Measurements from ENCODE around the gene SLC6A3. TPM values are rescaled to one million over a fixed set of nuclear protein-coding genes. Genes with fewer than 3 reads are reported as not detected.

Gene SLC6A3
- total and polyA plus RNA-seq, 2 donors (not counting 1 experiment from before 2014, with no cell fraction given), result 0.01 to 0.15 TPM

DNA sequence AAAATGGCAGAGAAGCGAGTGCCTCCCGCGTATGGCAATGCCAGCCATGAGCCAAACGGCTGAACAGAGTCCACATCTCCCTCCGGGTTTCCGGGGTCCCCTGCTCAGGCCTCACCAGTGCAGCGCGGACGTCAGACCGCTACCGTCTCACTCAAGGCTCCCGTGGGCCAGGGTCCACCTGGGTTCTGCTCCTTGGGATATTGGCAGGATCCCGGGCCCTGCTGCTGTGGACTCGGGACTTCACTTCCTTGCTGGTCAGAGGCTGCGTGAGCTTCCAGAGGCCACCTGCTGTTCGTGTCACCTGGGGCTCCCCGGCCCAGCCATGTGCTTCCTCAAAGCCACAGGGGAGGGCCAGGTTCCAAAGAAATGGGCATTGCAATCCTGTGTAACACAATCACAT, 61.9 kb downstream of the SLC6A3 start:
- intact Hi-C loops (cut with micrococcal nuclease), result loop anchor here (10.0 kb wide), 1 partner anchor 211 kb away; no protein-coding TSS in a partner anchor
- H3K9me3 ChIP-seq (ENCODE audit: control extremely low read depth in 1 of 3, control insufficient read depth in 2 of 3, insufficient read depth in 1 of 3, low read length in 2 of 3), result peaks cover 0 to 11% (median 3%) of the 10 kb centered on the region in 3 donors
- 88% methylated on average over 17 of the region's 17 CpGs for WGBS (ENCODE audit: insufficient coverage)
- no peak overlapping the region for H3K27ac ChIP-seq (ENCODE audit: low read length in 2 of 2)
- DNase-seq (no peak), ATAC-seq (ENCODE audit: low read depth) (no peak)
- POLR2A ChIA-PET, result no interaction called here
- no peaks in the 10 kb centered on the region for H3K27me3 ChIP-seq (replicated peaks in 1 of 4; ENCODE audit: control extremely low read depth in 1 of 4, control insufficient read depth in 3 of 4, insufficient read depth in 4 of 4, low read length in 3 of 4)
- CTCF ChIA-PET, result no interaction called here
- H2AFZ ChIP-seq (ENCODE audit: insufficient read depth, low read depth, low read length, poor library complexity, severe bottlenecking), result no peak overlapping the region
- no peak overlapping the region for H3K4me2 ChIP-seq (replicated peaks; ENCODE audit: low read depth, low read length, poor library complexity, severe bottlenecking)
- Mint-ChIP-seq H3K4me3 (no peak overlapping the region), H3K4me1 (peaks cover 36% of the 10 kb centered on the region), H3K27me3 (no peaks in the 10 kb centered on the region), H3K9me3 (ENCODE audit: insufficient read depth) (no peaks in the 10 kb centered on the region), H3K27ac (no peak overlapping the region)
- H3K36me3 ChIP-seq (replicated peaks in 1 of 2; ENCODE audit: control extremely low read depth in 1 of 2, control insufficient read depth in 1 of 2, extremely low read depth in 1 of 2, insufficient read depth in 2 of 2, low read length in 1 of 2), result no peaks in the 10 kb centered on the region
- H4K20me1 ChIP-seq (ENCODE audit: control insufficient read depth, insufficient read depth, low read length, poor library complexity, severe bottlenecking), result no peaks in the 10 kb centered on the region
- H3K79me2 ChIP-seq (ENCODE audit: control insufficient read depth, insufficient read depth, low read length), result no peaks in the 10 kb centered on the region
- H3K9ac ChIP-seq (ENCODE audit: low read length), result no peak overlapping the region
- H3K4me1 ChIP-seq (ENCODE audit: control insufficient read depth in 2 of 2, insufficient read depth in 2 of 2, low read length in 2 of 2), result peaks cover 17 to 28% of the 10 kb centered on the region in 2 donors
- no peak overlapping the region for H3K4me3 ChIP-seq (ENCODE audit: control extremely low read depth in 1 of 5, extremely low read depth in 1 of 5, insufficient read depth in 1 of 5, low read depth in 2 of 5, low read length in 4 of 5)
- TF ChIP-seq, protein P1, sequence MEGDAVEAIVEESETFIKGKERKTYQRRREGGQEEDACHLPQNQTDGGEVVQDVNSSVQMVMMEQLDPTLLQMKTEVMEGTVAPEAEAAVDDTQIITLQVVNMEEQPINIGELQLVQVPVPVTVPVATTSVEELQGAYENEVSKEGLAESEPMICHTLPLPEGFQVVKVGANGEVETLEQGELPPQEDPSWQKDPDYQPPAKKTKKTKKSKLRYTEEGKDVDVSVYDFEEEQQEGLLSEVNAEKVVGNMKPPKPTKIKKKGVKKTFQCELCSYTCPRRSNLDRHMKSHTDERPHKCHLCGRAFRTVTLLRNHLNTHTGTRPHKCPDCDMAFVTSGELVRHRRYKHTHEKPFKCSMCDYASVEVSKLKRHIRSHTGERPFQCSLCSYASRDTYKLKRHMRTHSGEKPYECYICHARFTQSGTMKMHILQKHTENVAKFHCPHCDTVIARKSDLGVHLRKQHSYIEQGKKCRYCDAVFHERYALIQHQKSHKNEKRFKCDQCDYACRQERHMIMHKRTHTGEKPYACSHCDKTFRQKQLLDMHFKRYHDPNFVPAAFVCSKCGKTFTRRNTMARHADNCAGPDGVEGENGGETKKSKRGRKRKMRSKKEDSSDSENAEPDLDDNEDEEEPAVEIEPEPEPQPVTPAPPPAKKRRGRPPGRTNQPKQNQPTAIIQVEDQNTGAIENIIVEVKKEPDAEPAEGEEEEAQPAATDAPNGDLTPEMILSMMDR (IDR thresholded peaks at IDR 0.05), result no peak
- TF ChIP-seq EZH2 (IDR thresholded peaks at IDR 0.05; ENCODE audit: borderline replicate concordance, insufficient read depth, low read depth, low read length, poor library complexity, severe bottlenecking), result no peak

DNA sequence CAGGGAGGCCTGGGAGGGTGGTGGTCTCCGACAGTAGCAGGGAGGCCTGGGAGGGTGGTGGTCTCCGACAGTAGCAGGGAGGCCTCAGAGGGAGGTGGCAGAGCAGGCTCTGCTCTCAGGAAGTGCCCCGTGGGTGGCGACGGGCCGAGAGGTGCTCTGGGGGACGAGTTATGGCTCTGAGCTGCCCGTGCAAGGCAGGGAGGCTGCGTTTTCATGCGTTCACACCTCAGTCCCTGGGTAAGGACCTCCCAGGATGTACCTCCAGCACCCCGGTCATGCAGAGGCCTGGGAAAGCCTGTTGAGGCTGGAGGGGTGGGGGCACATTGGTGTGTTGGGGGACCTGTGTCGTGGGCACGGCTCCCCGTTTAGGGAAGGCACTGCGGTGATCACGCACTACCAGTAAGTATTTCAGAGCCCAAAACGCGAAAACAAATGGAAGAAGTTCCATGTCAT, 63.0 kb downstream of the SLC6A3 start:
- Histone ChIP-seq H3K36me3 (replicated peaks in 1 of 2; ENCODE audit: control extremely low read depth in 1 of 2, control insufficient read depth in 1 of 2, extremely low read depth in 1 of 2, insufficient read depth in 2 of 2, low read length in 1 of 2) (no peaks in the 10 kb centered on the region), H3K9ac (ENCODE audit: low read length) (no peak overlapping the region), H3K27ac (ENCODE audit: low read length in 2 of 2) (no peak overlapping the region), H3K27me3 (replicated peaks in 1 of 4; ENCODE audit: control extremely low read depth in 1 of 4, control insufficient read depth in 3 of 4, insufficient read depth in 4 of 4, low read length in 3 of 4) (no peaks in the 10 kb centered on the region), H2AFZ (ENCODE audit: insufficient read depth, low read depth, low read length, poor library complexity, severe bottlenecking) (no peak overlapping the region), H3K4me3 (ENCODE audit: control extremely low read depth in 1 of 5, extremely low read depth in 1 of 5, insufficient read depth in 1 of 5, low read depth in 2 of 5, low read length in 4 of 5) (no peak overlapping the region), H4K20me1 (ENCODE audit: control insufficient read depth, insufficient read depth, low read length, poor library complexity, severe bottlenecking) (no peaks in the 10 kb centered on the region), H3K4me1 (ENCODE audit: control insufficient read depth in 2 of 2, insufficient read depth in 2 of 2, low read length in 2 of 2) (peaks cover 17 to 27% of the 10 kb centered on the region in 2 donors), H3K4me2 (replicated peaks; ENCODE audit: low read depth, low read length, poor library complexity, severe bottlenecking) (no peak overlapping the region), H3K9me3 (ENCODE audit: control extremely low read depth in 1 of 3, control insufficient read depth in 2 of 3, insufficient read depth in 1 of 3, low read length in 2 of 3) (peaks cover 0 to 11% (median 3%) of the 10 kb centered on the region in 3 donors), H3K79me2 (ENCODE audit: control insufficient read depth, insufficient read depth, low read length) (no peaks in the 10 kb centered on the region)
- ChIA-PET CTCF (interaction anchor here (1.6 to 3.5 kb wide), 3 partner anchors 12 to 155 kb away, joined by 3 to 38 read pairs (median 3); partner anchors contain the start of gene CLPTM1L), POLR2A (no interaction called here)
- DNase-seq, result no peak
- no peak for ATAC-seq (ENCODE audit: low read depth)
- no peak for TF ChIP-seq EZH2 (IDR thresholded peaks at IDR 0.05; ENCODE audit: borderline replicate concordance, insufficient read depth, low read depth, low read length, poor library complexity, severe bottlenecking)
- TF ChIP-seq, protein P1 (IDR thresholded peaks at IDR 0.05), result no peak
- Mint-ChIP-seq H3K27ac (no peak overlapping the region), H3K4me1 (peaks cover 33% of the 10 kb centered on the region), H3K9me3 (ENCODE audit: insufficient read depth) (no peaks in the 10 kb centered on the region), H3K27me3 (no peaks in the 10 kb centered on the region), H3K4me3 (no peak overlapping the region)
- intact Hi-C loops (cut with micrococcal nuclease), result loop anchor here (10.0 kb wide), 1 partner anchor 213 kb away; no protein-coding TSS in a partner anchor
- WGBS (ENCODE audit: insufficient coverage), result 94% methylated on average over 17 of the region's 18 CpGs

All from B cell (primary cell).